Kidney epithelial cell (primary cell): Measurements from ENCODE around the gene CD163L1. TPM values are rescaled to one million over a fixed set of nuclear protein-coding genes. Genes with fewer than 3 reads are reported as not detected.

Experiments
- DNase-seq: peaks from one replicate; pipeline ENCODE4 v3.0.0-alpha.2; 2010; ENCODE audit warnings: low read depth
- H3K27me3 ChIP-seq: 2 replicates; pipeline ENCODE4 v1.6.0; 2011; ENCODE audit warnings: low read length; ENCODE audit not compliant: control insufficient read depth, insufficient read depth
- H3K36me3 ChIP-seq: 2 replicates; pipeline ENCODE4 v1.5.1; 2011; ENCODE audit warnings: low read length; ENCODE audit not compliant: control insufficient read depth, insufficient read depth
- H3K4me3 ChIP-seq: 2 replicates; pipeline ENCODE4 v1.5.1; 2011; ENCODE audit warnings: low read depth, mild to moderate bottlenecking, control low read depth, low read length
- CTCF ChIP-seq: IDR thresholded peaks from 2 replicates; pipeline ENCODE4 v1.5.1; 2011; ENCODE audit warnings: mild to moderate bottlenecking, moderate library complexity, low read length, control low read depth, inconsistent platforms; ENCODE audit not compliant: insufficient read depth, poor library complexity, severe bottlenecking
- total RNA-seq: library from RNA; depleted of rRNA; stranded (reverse); fragments of >200 nt; gene quantifications from 2 replicates; pipeline ENCODE4 v1.2.3, GENCODE V29; 2015

Gene CD163L1
- total RNA-seq, 1 donor from 2014 or later: 0.08 TPM

DNA sequence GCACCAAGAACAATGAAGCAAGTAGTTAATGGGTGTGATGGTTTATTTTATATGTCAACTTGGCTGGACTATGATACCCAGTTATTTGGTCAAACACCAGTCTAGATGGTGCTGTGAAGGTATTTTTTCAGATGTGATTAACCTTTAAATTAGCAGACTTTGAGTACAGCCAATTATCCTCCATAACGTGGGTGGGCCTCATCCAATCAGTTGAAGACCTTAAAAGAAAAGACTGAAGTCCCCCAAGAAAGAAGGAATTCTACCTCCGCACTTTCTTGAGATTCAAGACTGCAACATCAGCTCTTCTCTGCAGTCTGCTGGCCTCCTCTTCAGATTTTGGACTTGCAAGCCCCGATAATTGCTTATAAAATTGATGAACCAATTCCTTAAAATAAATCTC is 47.5 kb downstream of the CD163L1 start:
- no peaks in the 10 kb centered on the region for H3K27me3 ChIP-seq
- H3K4me3 ChIP-seq: no peak overlapping the region
- DNase-seq: no peak
- no peak for TF ChIP-seq CTCF
- H3K36me3 ChIP-seq: no peaks in the 10 kb centered on the region

GRCh38 chr12:7395950-7396349 is 48.0 kb downstream of the CD163L1 start:
- H3K4me3 ChIP-seq: no peak overlapping the region
- DNase-seq: no peak
- H3K36me3 ChIP-seq: no peaks in the 10 kb centered on the region
- no peaks in the 10 kb centered on the region for H3K27me3 ChIP-seq
- no peak for TF ChIP-seq CTCF

DNA sequence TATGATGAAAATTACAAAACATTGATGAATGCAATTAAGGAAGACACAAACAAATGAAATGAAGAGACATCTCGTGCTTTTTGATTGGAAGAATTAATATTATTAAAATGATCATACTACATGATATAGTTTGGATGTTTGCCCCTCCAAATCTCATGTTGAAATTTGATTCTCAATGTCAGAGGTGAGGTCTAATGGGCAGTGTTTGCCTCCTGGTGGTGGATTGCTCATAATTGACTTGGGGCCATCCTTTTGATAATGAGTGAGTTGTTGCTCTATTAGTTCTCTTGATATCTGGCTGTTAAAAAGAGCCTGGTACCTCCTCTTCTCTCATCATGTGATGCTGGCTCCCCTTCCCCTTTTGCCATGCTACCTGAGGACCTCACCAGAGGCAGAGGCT is 56.7 kb downstream of the CD163L1 start:
- H3K36me3 ChIP-seq: no peaks in the 10 kb centered on the region
- no peak for DNase-seq
- no peak overlapping the region for H3K4me3 ChIP-seq
- no peak for TF ChIP-seq CTCF
- no peaks in the 10 kb centered on the region for H3K27me3 ChIP-seq

DNA sequence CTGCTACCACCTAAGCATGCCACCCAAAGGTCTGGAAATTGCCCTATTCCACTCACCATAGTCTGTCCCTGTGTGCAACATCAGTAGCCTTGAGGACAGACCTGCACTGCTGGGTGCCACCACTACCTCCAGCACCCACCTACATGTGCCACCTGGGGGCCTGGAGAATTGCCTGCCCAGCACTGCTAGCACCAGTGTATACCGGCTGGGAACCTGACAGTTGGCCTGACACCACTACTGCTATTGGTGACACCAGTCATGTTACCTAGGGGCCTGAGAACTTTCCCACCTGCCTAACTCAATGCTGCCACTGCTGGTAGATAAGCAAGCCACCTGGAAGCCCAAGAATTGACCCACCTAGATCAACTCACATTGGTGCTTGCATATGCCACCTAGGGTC is 60.8 kb downstream of the CD163L1 start:
- Histone ChIP-seq H3K4me3 (no peak overlapping the region), H3K27me3 (no peaks in the 10 kb centered on the region), H3K36me3 (no peaks in the 10 kb centered on the region)
- no peak for TF ChIP-seq CTCF
- DNase-seq: no peak

- Histone ChIP-seq H3K36me3 (no peaks in the 10 kb centered on the region), H3K4me3 (no peak overlapping the region), H3K27me3 (no peaks in the 10 kb centered on the region)
- DNase-seq: no peak
- TF ChIP-seq CTCF: no peak
Observed at GRCh38 chr12:7376196-7376595, 67.8 kb downstream of the CD163L1 start.

GRCh38 chr12:7375145-7375543 is 68.8 kb downstream of the CD163L1 start:
- TF ChIP-seq CTCF: no peak
- H3K27me3 ChIP-seq: no peaks in the 10 kb centered on the region
- DNase-seq: no peak
- no peaks in the 10 kb centered on the region for H3K36me3 ChIP-seq
- H3K4me3 ChIP-seq: no peak overlapping the region
